ENCODE results near the gene SDK1.

The SDK1 gene

DNA sequence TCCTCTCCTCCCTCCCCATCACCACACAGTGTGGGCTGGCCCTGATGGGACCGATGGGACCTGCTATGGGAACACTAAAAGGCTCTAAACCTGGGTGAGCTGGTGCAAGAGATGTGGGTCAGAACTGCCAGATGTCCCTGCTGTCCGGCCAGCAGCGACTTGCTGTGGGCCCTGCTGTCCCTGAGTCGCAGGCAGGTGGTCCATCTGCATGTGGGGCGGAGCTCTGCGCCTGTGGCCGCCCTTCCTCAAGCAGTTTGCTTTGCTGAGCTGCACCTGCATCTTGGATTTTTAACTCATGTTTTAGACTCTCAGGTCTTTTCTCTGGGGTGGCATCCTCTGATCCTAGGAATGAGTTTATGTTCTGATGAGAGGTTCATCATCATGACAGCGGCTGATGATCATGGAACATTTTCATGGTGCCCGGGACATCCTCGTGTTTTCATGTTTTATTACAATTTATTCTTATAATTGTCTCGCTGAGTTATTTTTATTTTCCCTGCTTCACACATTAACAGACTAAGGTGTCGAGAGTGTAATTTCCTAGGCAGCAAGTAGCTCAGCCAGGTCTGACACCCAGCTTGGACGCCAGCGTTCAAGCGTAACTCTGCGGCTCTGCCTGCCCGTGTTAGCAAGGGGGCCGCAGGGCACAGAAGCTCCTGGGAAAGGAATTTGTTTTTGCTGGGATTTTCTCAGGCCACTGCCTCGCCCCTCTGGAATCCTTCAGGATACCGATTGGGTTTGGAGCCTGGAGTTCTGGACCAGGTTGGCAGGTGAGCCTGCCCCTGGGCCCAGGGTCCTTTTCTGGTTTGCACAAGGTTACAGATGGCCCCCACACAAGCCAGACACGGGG is 765.8 kb downstream of the SDK1 start:
- no peak for DNase-seq

DNA sequence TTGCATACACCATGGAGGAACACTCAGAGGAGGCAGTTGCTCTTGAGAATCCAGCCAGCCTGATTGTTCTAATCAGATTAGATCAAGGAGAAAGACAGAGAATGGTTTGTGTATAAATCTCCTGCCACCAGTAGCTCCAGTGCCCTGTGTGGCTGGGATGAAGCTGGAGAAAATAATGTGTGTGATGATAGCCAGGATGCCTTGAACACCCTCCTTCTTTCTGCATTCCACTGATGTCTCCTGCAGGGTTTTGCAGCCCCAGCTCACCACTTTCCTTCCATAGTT is 766.4 kb downstream of the SDK1 start:
- no peak for DNase-seq

DNA sequence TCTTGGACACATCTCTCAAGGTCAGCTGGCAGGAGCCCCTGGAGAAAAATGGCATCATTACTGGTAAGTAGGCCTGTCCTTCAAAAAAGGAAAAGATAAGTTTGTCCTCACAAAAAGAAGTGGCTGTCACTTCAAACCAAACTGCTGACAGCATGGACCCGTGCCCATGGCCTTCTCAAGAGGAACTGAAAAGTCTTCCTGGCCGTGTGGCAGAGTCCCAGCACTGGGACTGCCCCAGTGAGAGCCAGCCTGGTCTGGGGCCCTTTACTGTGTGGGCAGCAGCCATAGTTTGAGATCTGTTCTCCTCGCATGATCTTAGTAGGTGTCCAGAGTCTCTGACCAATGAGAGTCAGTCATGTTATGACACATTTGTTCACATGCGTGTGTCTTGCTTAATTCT is 766.8 kb downstream of the SDK1 start:
- DNase-seq: no peak

DNA sequence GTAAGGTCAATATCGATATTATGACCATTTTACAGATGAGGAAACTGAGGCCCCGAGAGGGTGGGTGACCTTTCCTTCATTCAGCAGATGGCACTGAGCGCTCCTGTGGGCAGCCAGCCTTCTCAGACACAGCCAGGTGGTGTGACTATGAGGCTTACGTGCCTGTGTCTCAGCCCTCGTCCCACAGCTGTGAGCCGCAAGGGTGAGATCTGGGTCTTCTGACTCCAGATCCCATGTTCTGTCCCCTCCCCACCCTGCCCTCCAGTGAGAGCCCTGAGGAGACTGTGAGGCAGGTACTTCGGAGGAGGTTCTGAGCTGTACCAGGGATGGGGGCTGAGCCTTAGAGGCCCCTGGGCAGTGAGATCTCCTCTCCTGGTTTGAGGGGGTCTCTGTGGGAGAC is 767.2 kb downstream of the SDK1 start:
- DNase-seq: no peak

DNA sequence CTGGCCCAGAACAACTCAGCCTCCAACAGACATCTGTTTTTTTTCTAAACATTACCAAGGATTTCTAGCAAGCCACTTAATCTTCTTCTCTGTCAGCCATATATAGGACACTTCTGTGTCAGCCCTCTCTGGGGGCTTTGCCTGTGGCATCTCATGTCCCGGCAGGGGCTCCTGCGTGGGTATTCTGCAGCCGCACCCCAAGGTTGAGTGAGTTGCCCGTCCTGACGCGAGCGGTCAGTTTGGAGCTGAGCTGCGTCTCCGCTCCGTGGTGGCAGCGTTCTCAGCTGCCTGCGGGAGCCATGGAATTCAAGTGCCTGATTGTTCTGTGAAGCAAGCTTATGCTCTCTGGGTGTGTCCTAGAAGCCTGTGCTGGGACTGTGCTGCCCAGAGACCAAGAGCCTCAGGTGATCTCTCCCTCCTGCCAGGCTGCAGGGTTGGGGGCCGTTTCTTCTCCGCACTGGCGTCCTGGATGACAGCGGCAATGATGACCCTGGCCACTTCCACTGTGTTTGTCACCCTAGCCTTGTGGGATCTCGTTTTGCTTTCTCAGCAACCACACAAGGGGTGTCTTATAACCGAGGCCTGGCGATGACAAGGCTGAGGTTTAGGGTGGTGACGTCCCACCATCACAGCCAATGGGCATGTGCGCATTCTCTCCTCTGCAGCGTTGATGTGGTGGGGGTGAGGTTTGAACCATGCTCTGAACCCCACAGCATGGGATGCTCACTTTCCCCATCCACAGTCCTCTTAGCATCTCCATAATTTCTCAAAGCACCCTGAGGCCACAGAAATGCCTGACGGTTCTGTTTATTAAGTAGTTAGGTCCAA is 768.4 kb downstream of the SDK1 start:
- DNase-seq: no peak

DNA sequence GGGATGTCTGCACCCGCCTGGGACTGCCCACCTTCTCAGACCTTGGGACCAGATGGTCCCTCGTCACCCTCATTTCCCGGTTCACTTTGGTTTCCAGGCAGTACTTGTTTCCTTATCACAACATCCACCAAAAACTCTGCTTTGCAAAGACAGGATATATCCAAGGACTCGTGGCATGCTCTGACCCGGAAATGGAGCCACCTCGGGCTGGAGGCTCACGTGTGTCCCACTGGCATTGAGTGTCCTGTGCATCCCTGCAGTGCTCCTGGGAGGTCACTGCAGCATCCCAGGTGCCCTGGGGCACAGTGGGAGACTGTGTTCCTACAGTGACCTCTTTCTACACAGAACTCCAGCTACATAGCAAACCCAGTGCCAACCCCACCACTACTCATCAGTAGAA is 769.2 kb downstream of the SDK1 start:
- no peak for DNase-seq

DNA sequence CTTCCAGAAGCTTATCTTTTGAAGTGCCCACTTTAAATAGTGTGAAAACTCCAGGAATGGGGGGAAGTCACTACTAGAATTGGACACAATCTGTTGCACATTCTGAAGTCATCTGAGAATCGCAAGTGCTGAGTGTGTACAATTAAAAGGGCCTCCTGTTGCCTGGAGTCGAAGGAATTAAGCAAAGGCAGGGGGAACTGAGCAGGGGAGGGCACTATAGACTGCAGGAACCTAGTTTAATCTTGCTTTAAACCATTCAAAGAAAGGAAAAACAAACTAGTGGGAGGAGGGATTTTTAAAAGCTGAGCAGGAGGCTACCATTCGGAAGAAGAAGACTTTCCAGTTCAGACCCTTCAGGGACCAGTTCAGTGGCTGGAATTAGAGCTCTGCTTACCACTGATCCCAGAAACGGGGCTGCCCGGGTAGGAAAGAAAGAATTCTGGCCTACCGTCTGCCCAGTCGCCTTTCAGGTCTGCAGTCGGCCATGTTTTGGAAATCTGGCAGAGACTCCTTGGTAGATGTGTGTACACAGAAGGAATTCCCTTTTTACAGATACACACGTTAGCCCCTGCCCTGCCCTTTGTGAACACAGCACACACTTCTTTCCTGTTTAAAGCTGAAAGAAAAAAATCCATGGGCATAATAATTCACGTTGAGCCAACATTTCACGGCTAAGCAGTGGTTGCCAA is 770.5 kb downstream of the SDK1 start:
- DNase-seq: no peak

DNA sequence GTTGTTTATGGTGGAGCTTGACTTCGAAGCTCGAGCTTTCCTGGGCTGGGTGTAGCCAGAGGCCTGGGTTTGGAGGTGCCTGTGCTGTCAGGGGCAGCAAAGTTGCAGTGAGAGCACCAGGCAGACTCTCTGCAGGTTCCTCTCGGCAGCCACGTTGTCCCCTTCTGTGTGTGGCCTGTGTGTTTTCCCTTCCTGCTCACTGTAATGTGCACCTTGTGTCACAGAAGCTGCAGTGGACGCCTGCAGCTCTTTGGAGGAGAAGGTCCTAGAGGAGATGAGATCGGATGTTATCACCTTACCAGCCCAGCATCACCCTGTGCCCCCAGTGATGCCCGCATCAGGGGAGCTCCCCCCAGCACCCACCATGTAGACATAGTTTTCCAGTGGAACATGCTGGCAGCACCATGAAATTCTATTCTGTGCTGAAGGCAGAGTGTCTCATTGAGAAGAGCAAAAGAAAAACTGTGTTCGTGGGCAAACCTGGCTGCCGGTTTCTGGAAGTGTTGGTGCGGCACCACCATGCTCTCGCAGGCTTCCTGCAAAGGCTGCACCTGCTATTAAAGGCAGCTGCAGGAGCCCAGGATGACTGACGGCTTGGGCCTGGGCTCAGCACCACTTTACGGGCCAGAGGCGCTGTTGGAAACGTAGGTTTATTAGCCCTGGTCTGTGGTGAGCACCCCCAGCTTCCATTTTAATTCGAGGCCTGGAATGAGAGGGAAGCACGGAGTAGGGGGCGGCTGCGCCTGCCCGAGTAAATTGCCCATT is 771.3 kb downstream of the SDK1 start:
- no peak for DNase-seq

DNA sequence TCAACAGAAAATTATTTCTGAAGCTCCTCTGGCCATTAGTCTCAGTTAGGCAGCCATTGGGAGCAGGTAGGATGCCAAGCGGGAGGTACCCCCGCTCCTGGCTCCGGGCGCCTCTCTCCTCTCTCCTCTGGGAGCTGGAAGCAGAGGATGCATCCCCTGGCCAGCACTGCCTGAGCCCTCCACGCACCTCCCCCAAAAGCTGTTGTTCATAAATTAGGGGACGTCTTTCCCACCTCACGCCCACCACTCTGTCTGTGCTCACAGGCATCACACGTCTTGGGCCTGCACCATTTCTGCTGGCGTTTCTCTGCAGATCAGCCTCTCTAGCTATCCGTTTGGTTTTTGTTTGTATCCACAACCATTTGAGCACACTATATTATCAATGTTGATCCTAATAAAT is 772.0 kb downstream of the SDK1 start:
- no peak for DNase-seq

DNA sequence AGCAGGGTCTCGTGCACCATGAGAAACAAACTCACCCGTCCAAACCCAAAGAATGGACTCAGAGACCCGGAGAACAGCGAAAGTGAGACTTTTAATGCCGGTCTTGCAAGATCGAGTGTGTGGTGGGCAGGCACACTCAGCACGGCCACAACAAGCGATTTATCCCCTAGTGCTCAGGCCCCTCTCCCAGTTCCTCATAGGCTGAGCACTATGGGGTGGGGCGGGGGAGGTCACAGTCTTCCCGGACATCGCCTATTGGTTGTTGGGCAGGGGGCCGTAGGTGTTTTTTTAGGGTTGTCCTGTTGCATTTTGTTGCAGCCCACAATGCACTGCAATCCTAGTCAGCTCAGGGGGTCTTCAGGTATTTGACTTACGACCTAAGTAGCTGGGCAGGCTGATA is 772.7 kb downstream of the SDK1 start:
- no peak for DNase-seq

DNA sequence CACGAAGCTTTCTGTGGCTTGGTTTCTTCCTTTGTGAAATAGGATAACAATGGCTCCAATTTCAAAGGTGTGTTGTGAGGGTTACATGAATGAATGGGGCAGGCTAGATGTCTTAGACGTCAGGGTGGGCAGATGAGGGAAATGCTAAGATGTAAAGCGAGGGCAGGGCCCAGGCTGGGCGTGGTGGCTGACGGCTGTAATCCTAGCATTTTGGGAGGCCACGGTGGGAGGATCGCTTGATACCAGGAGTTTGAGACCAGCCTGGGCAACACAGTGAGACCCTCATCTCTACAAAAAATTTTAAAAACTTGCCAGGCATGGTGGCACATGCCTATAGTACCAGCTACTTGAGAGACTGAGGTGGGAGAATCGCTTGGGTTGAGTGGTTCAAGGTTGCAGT is 773.4 kb downstream of the SDK1 start:
- DNase-seq: no peak

DNA sequence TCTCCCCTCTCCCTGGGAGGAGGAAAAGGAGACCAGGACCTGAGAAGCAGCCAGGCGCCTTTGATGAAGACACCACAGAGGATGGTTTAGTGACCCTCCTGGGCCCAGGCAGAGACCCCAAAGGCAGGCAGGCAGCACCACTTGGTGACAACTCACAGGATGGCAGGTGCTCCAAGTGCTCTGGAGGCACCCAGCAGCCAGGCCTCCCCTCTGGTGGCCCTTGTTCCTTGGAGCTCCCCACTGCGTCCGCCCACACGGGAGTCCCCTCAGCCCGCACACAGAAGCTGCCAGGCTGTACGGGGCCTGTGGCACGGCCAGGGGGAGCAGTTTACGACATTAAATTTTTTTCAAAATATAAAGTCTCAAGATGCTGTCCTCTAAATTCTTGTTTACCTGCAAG is 773.9 kb downstream of the SDK1 start:
- no peak for DNase-seq

DNA sequence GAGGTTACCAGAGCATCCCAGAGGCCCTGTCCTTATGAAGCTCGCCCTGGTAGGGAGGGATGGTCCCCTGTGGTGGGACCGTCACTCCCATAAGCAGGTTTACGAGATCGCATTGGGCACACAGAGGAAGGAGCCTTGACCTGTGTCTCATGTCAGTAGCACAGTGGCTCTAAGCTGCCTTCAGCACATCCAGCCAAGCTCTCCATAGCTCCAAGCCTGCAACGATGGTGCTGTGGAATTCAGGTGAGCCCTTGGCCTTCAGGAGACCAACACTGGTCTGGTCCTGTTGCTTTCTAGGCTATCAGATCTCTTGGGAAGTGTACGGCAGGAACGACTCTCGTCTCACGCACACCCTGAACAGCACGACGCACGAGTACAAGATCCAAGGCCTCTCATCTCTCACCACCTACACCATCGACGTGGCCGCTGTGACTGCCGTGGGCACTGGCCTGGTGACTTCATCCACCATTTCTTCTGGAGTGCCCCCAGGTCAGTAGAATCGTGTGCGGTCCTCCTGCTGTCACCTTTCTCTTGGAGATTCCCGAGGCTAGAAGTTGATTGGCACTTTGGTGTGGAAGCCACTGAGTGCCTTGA is 775.7 kb downstream of the SDK1 start:
- no peak for DNase-seq

DNA sequence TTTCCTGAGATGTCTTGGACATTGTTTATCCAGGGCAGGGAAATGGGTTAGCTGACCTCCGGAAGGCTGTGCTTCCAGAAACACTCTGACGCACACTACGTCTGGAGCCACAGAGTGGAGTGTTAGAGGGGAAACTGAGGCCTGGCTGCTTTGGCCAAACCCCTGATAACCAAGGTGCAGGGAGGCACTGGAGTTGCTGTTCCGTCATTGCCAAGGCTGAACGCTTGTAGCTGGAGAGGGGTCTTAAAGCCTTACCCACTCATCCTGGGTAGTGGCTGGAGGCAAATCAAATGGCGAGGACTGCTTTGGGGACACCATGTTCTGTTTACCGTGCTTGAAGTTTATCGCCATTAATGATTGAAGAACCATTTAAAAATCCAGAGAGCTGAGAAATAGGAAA is 776.9 kb downstream of the SDK1 start:
- no peak for DNase-seq

DNA sequence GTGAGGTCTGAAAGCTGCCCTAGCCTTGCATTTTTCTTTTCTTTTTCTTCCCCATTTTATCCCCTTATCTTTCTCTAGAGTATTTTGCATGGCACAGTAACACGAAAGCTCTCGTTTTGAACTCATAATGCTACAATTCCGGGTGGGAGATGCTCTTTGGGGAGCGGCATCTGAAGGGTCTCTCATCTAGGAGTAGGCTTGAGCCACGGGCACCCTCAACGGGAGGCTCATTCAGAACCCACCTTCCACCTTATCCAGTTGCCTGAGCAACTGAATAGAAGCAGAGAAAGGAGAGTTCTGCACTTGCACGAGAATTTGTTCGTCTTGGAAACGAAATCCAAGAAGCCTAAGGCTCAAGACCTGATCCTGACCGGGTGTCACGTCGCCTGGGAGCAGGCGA is 777.5 kb downstream of the SDK1 start:
- no peak for DNase-seq

DNA sequence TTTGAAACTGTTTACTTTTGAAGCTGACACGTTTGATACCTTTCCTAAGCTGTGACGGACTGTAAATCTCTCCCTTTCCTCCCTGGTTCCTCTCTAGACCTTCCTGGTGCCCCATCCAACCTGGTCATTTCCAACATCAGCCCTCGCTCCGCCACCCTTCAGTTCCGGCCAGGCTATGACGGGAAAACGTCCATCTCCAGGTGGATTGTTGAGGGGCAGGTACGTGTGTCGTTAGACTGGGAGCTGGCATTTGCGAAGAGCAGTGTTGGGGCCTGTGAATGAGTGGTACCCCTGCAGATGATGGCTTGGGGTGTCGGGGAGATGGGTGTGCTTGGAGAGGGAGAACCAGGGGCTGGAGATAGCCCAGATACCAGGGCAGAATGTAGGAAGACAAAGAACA is 778.3 kb downstream of the SDK1 start:
- no peak for DNase-seq

DNA sequence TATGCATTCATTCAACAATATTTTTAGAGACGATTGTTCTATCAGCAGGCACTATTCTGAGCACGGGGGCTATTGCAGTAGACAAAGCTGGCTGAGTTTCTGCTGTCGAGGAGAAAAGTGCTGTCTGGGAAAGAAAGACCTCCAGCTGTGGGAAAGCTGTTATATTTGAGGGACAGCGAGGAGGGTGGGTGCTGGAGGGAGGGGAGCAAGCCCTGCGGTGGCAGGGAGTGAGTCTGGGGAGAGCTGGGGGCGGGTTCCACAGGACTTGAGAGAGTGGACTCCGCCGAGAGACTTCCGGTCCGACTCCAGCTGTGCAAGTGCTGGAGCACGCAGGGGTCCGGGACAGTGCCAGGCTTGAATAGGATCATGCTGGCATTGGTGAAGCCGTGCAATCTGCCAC is 778.9 kb downstream of the SDK1 start:
- no peak for DNase-seq

DNA sequence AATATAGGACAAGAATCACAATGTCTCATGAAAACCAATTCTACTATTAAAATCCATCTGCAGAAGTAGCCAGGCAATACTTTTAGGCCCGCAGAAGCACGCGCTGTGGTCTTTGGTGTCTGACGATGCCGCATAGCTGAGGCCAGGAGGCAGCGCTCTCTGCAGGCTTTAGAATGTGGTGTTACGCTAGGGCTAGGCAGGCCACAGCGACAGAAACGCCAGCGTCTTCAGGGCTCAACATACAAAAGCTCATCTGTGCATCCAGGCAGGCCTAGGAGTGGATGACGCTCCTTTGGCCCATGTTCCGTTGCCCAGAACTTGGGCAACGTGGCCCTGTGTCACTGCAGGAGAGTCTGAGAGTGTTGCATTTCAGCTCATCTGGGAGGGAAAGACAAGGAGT is 779.9 kb downstream of the SDK1 start:
- DNase-seq: no peak

DNA sequence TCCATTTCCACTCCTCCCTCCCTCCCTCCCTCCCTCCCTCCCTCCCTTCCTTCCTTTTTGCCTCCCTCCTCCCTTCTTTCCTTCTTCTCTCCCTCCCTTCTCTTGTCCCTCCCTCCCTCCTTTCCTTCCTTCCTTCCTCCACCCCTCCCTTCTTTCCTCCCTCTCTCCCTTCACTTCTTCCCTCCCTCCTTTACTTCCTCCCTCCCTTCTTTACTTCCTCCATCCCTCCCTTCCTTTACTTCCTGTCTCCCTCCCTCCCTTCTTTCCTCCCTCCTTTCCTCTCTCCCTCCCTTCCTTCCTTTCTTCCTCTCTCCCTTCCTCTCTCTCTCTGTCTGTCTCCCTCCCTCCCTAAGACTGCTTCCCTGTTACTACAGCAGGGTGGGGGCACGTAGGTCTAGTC is 782.5 kb downstream of the SDK1 start:
- DNase-seq: no peak

DNA sequence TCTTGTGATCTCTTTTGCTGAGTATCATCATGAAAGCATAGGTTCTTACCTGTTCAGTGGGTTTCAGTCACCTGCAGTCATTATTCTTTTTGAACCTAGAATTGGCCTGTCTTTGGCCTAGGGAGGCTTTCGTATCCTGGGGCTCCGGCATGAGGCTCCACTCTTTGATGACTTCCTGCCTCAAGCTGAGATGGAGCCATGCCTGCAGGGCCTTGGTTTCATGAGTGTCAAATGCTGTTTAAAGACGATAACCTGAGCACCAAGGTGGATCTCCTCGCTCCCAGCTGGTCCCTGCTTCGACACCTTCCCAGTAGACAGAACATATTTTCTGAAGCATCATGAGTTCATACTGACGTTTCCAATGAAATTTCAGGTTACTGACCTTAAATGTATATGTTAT is 783.2 kb downstream of the SDK1 start:
- no peak for DNase-seq

DNA sequence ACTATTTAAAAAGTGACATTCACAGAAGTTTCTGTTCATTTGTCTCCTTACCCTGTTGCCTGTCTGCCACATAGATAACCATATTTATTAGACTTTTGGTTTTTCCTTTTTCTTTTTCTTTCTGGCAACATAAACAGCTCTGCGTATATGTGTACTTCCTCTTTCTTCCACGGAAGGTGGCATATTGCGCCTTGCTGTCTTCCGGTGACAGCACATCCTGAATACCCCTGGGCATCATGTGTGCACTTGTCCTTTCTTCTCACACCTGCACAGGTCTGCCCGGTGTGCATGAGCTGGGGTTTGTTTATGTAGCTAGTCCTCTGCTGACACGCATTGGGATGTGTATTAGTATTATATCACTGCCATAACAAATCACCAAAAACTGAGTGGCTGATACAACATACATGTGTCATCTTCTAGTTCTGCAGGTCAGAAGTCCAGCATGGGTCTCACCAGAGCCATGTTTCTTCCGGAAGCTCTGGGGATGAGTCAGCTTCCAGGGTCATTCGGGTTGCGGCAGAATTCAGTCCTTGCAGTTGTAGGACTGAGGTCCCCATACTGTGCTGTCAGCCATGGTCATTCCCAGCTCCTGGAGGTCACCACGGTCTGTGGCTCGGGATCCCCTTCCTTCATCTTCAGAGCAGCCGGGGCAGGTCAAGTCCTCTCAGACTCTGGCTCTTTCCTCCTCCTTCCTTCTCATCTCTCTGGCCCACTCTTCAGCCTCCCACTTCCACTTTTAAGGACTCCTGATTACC is 785.1 kb downstream of the SDK1 start:
- DNase-seq: no peak

DNA sequence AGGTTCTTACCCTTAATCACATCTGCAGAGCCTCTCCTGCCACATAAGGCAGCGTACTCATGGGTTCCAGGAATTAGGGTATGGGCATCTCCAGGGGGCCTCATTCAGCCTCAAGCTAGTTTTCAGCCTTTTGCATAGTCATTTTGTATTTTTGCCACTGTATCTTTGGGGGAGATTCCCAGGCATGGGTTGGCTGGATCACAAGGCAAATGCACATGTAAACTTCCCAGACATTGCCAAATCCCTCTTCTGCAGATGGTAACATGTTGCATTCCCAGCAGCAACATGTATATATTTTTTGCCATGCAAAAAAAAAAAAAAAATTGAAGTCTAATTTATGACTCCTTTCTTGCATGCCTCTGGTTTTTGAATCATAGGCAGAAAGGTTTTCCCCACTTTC is 785.7 kb downstream of the SDK1 start:
- DNase-seq: no peak

Measured in hippocampal formation (tissue), 2 donors.